Embryonic facial prominence (tissue), 1 donor: ENCODE results near the gene ARMC6.

Source experiments
- DNase-seq: peaks from one replicate; pipeline ENCODE4 v3.0.0-alpha.2; 2016; ENCODE audit errors: extremely low spot score

ARMC6 gene

DNA sequence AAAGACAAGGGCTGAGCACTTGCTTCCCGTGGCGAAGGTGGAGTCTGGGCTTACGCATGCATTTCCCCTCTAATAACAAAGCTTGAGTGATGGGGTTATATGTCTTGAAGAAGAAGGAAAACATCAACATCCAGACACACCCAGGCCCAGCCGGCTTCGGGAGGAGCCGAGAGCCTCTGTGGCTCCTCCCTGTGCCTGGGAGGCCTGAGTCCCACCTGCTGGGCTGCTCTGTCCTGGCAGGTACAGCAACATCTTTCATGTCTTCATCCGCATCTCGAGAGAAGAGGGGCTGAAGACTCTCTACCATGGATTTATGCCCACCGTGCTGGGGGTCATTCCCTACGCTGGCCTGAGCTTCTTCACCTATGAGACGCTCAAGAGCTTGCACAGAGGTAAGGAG lies 74.3 kb downstream of the ARMC6 start:
- no peak for DNase-seq
